Mesendoderm (in vitro differentiated cells): Measurements from ENCODE around the gene WASF2.
"Not testable (repeated sequence)": the region's sequence is repeated elsewhere in the genome, so short reads cannot be mapped to it uniquely, and the experiment has no call there.

Experiments
- DNase-seq: peaks from one replicate; pipeline ENCODE4 v3.0.0; 2013
- H2AK5ac ChIP-seq: 2 replicates; pipeline ENCODE4 v1.6.1; 2013; ENCODE audit warnings: low read length, inconsistent platforms
- H2BK120ac ChIP-seq: 2 replicates; pipeline ENCODE4 v1.6.1; 2013; ENCODE audit warnings: low read depth, mild to moderate bottlenecking, low read length, moderate library complexity, mixed read lengths
- H2BK15ac ChIP-seq: replicated peaks from 2 replicates; pipeline ENCODE4 v1.6.1; 2013; ENCODE audit warnings: low read depth, mild to moderate bottlenecking, moderate library complexity
- H2BK5ac ChIP-seq: 2 replicates; pipeline ENCODE4 v1.6.1; 2013; ENCODE audit warnings: low read length, inconsistent platforms
- H3K18ac ChIP-seq: 2 replicates; pipeline ENCODE4 v1.6.1; 2013; ENCODE audit warnings: mild to moderate bottlenecking, low read length, mixed read lengths
- H3K23ac ChIP-seq: one replicate; pipeline ENCODE4 v1.6.1; 2013; ENCODE audit warnings: low read length
- H3K27ac ChIP-seq: 2 replicates; pipeline ENCODE4 v1.5.1; 2013; ENCODE audit warnings: low read depth, mild to moderate bottlenecking, inconsistent platforms, low read length, moderate library complexity
- H3K27me3 ChIP-seq: 2 replicates; pipeline ENCODE4 v1.6.1; 2013; ENCODE audit warnings: low read length, control low read depth, mild to moderate bottlenecking, inconsistent platforms; ENCODE audit not compliant: insufficient read depth, poor library complexity
- H3K36me3 ChIP-seq: 2 replicates; pipeline ENCODE4 v1.6.1; 2013; ENCODE audit warnings: low read length, inconsistent platforms; ENCODE audit not compliant: control insufficient read depth, insufficient read depth
- H3K4ac ChIP-seq: one replicate; pipeline ENCODE4 v1.6.1; 2013; ENCODE audit warnings: low read depth, mild to moderate bottlenecking, low read length, moderate library complexity
- H3K4me1 ChIP-seq: 2 replicates; pipeline ENCODE4 v1.6.1; 2013; ENCODE audit warnings: low read depth, low read length, inconsistent platforms; ENCODE audit not compliant: control insufficient read depth
- H3K4me2 ChIP-seq: 2 replicates; pipeline ENCODE4 v1.6.1; 2013; ENCODE audit warnings: low read length
- H3K4me3 ChIP-seq: 2 replicates; pipeline ENCODE4 v1.5.1; 2013; ENCODE audit warnings: mild to moderate bottlenecking, low read length
- H3K56ac ChIP-seq: one replicate; pipeline ENCODE4 v1.6.1; 2013; ENCODE audit warnings: low read length
- H3K79me1 ChIP-seq: 2 replicates; pipeline ENCODE4 v1.6.1; 2013; ENCODE audit warnings: low read length, inconsistent platforms
- H3K79me2 ChIP-seq: 2 replicates; pipeline ENCODE4 v1.6.1; 2013; ENCODE audit warnings: mild to moderate bottlenecking, low read length; ENCODE audit not compliant: control insufficient read depth, insufficient read depth
- H3K9ac ChIP-seq: 2 replicates; pipeline ENCODE4 v1.6.1; 2013; ENCODE audit warnings: low read length, inconsistent platforms
- H4K5ac ChIP-seq: one replicate; pipeline ENCODE4 v1.6.1; 2013; ENCODE audit warnings: low read length
- H4K8ac ChIP-seq: one replicate; pipeline ENCODE4 v1.6.1; 2013; ENCODE audit warnings: low read depth, mild to moderate bottlenecking, control low read depth, low read length, moderate library complexity
- WGBS: extraction: QIAGEN DNeasy Blood & Tissue Kit; methylation state at CpG from one replicate; pipeline ENCODE4 v1.1.7; 2013; ENCODE audit warnings: low lambda C conversion rate, missing lambda C conversion rate; ENCODE audit not compliant: insufficient coverage; ENCODE audit errors: extremely low coverage; 5-methylcytosine and 5-hydroxymethylcytosine counted together

WASF2 gene

DNA sequence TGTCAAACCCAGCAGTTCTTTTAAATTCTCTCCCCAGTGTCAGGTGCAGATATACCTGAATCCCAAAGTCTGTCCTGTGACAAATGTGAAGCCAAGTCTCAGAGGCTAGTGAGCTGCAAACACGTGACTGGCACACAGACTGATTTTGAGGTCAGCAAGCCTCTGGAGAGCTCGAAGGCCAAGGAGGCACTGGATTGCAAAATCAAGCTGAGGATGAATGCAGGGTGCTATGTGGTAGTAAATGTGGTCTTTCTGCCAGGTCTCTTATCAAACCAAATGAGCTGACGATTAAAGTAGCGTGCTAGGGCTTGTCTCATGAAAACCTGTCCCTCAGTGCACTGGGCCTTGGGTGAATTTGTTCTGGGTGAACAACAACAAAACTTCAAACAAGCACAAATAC lies 77.0 kb downstream of the WASF2 start:
- H3K18ac ChIP-seq = no peak overlapping the region
- H3K27ac ChIP-seq = no peak overlapping the region
- no CpG with 5 or more reads among the region's 4 CpGs for WGBS
- no peaks in the 10 kb centered on the region for H3K79me2 ChIP-seq
- no peak overlapping the region for H4K5ac ChIP-seq
- H2AK5ac ChIP-seq = no peak overlapping the region
- no peak overlapping the region for H4K8ac ChIP-seq
- no peak overlapping the region for H3K4me3 ChIP-seq
- no peak overlapping the region for H3K4me2 ChIP-seq
- H3K36me3 ChIP-seq = peaks cover 17% of the 10 kb centered on the region
- no peaks in the 10 kb centered on the region for H3K27me3 ChIP-seq
- H3K4ac ChIP-seq = no peak overlapping the region
- no peak overlapping the region for H2BK5ac ChIP-seq
- H3K4me1 ChIP-seq = no peaks in the 10 kb centered on the region
- H2BK120ac ChIP-seq = no peak overlapping the region
- no peak overlapping the region for H3K56ac ChIP-seq
- H3K79me1 ChIP-seq = no peaks in the 10 kb centered on the region
- H2BK15ac ChIP-seq = no peak overlapping the region
- H3K23ac ChIP-seq = no peak overlapping the region
- no peak for DNase-seq
- H3K9ac ChIP-seq = no peak overlapping the region

GRCh38 chr1:27412502-27412901 lies 77.5 kb downstream of the WASF2 start:
- H3K79me1 ChIP-seq = no peaks in the 10 kb centered on the region
- no peak overlapping the region for H3K9ac ChIP-seq
- no peak overlapping the region for H3K23ac ChIP-seq
- H3K79me2 ChIP-seq = no peaks in the 10 kb centered on the region
- no peaks in the 10 kb centered on the region for H3K4me1 ChIP-seq
- no peaks in the 10 kb centered on the region for H3K27me3 ChIP-seq
- no peak overlapping the region for H3K27ac ChIP-seq
- H3K4ac ChIP-seq = no peak overlapping the region
- no peak overlapping the region for H3K4me3 ChIP-seq
- H2BK120ac ChIP-seq = no peak overlapping the region
- H3K4me2 ChIP-seq = no peak overlapping the region
- H4K8ac ChIP-seq = no peak overlapping the region
- H4K5ac ChIP-seq = no peak overlapping the region
- H2BK5ac ChIP-seq = no peak overlapping the region
- no peak overlapping the region for H3K18ac ChIP-seq
- peaks cover 16% of the 10 kb centered on the region for H3K36me3 ChIP-seq
- no CpG with 5 or more reads among the region's 4 CpGs for WGBS
- no peak overlapping the region for H2BK15ac ChIP-seq
- DNase-seq = no peak
- H2AK5ac ChIP-seq = no peak overlapping the region
- H3K56ac ChIP-seq = no peak overlapping the region

GRCh38 chr1:27410709-27411108 lies 79.3 kb downstream of the WASF2 start:
- Histone ChIP-seq H3K23ac (no peak overlapping the region), H3K27me3 (no peaks in the 10 kb centered on the region), H3K27ac (no peak overlapping the region), H2BK120ac (no peak overlapping the region), H3K79me2 (no peaks in the 10 kb centered on the region), H3K4me3 (no peak overlapping the region), H4K8ac (no peak overlapping the region), H3K4me1 (peaks cover 2% of the 10 kb centered on the region), H3K18ac (no peak overlapping the region), H3K9ac (no peak overlapping the region), H4K5ac (no peak overlapping the region), H3K4me2 (no peak overlapping the region), H3K56ac (no peak overlapping the region), H3K36me3 (peaks cover 14% of the 10 kb centered on the region), H3K4ac (no peak overlapping the region), H2BK15ac (no peak overlapping the region), H2AK5ac (no peak overlapping the region), H2BK5ac (no peak overlapping the region), H3K79me1 (no peaks in the 10 kb centered on the region)
- DNase-seq = no peak
- no CpG with 5 or more reads among the region's 2 CpGs for WGBS

GRCh38 chr1:27409669-27410068 lies 80.3 kb downstream of the WASF2 start:
- Histone ChIP-seq H3K4me3 (no peak overlapping the region), H3K4me1 (peaks cover 4% of the 10 kb centered on the region), H2BK120ac (no peak overlapping the region), H2BK5ac (no peak overlapping the region), H3K36me3 (peaks cover 11% of the 10 kb centered on the region), H3K79me1 (no peaks in the 10 kb centered on the region), H3K79me2 (no peaks in the 10 kb centered on the region), H3K4ac (no peak overlapping the region), H3K27ac (no peak overlapping the region), H3K18ac (no peak overlapping the region), H4K8ac (no peak overlapping the region), H3K4me2 (no peak overlapping the region), H2AK5ac (no peak overlapping the region), H3K9ac (no peak overlapping the region), H2BK15ac (no peak overlapping the region), H3K23ac (no peak overlapping the region), H3K56ac (peak overlapping the region; percentile 7), H4K5ac (no peak overlapping the region), H3K27me3 (no peaks in the 10 kb centered on the region)
- WGBS = no CpG with 5 or more reads among the region's 11 CpGs
- no peak for DNase-seq

GRCh38 chr1:27408151-27408550 lies 81.8 kb downstream of the WASF2 start:
- Histone ChIP-seq H3K4ac (no peak overlapping the region), H3K79me2 (no peaks in the 10 kb centered on the region), H3K4me2 (no peak overlapping the region), H3K18ac (no peak overlapping the region), H3K9ac (no peak overlapping the region), H2BK120ac (no peak overlapping the region), H2BK5ac (no peak overlapping the region), H2BK15ac (no peak overlapping the region), H3K36me3 (peaks cover 10% of the 10 kb centered on the region), H3K23ac (no peak overlapping the region), H2AK5ac (no peak overlapping the region), H3K56ac (no peak overlapping the region), H4K8ac (no peak overlapping the region), H3K4me3 (no peak overlapping the region), H3K27me3 (no peaks in the 10 kb centered on the region), H3K4me1 (peaks cover 4% of the 10 kb centered on the region), H3K79me1 (no peaks in the 10 kb centered on the region), H3K27ac (no peak overlapping the region), H4K5ac (no peak overlapping the region)
- no CpG with 5 or more reads among the region's 9 CpGs for WGBS
- DNase-seq = no peak

DNA sequence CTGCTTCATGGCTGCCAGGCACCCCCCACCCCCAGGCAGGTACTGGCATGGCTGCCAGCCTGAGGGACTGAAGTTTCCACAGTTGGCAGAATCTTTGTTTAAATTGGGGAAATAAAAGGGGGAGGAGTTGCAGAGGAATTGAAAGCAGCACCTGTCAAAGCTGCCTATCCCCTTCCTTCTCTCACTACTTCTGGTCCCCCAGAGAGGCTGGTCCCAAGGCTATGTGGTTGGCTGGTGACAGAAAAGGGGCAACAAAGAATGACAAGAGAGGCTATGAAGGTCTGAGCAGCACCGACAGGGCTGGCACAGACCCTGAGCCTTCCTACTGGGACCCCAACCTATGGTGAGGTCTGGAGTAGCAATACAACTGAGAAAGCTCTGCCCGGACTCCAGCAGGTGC lies 83.2 kb downstream of the WASF2 start:
- H3K27me3 ChIP-seq, H3K27ac ChIP-seq, H4K5ac ChIP-seq, H3K4ac ChIP-seq, H3K79me1 ChIP-seq, H4K8ac ChIP-seq, H3K4me3 ChIP-seq, H3K4me2 ChIP-seq, H2BK5ac ChIP-seq, H2BK15ac ChIP-seq, H3K36me3 ChIP-seq, H2BK120ac ChIP-seq, H3K23ac ChIP-seq, H3K18ac ChIP-seq, H3K9ac ChIP-seq, H3K56ac ChIP-seq, H3K4me1 ChIP-seq, DNase-seq, H3K79me2 ChIP-seq, H2AK5ac ChIP-seq: not testable (repeated sequence)
- WGBS = no CpG with 5 or more reads among the region's 2 CpGs
